HPDE6-E6E7 (cell line): Measurements from ENCODE around the gene NELL1.
"Not testable (repeated sequence)": the region's sequence is repeated elsewhere in the genome, so short reads cannot be mapped to it uniquely, and the experiment has no call there.

Source experiments
- DNase-seq: peaks from one replicate; pipeline ENCODE4 v3.0.0; 2011; ENCODE audit warnings: missing footprints; ENCODE audit errors: extremely low spot score

The NELL1 gene

DNA sequence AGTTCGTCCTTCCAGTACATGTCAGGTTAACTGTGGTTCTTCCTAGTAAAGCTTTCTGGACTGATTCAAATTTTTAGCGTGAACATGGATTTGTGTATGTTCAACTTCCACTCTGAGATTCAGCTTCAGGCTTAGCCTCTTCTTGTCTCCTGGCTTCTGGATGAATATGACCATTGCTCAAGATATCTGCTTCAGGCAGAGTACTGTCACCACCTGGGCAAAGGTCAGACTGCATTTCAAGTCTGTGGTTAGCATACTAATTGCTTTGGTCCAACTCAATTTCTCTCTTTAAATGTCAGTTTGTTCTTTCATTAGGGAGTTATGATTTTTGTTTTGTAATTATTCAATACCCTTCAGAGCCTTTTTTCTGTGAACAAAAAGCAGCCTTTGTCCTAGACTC lies 440.0 kb downstream of the NELL1 start:
- DNase-seq: no peak

DNA sequence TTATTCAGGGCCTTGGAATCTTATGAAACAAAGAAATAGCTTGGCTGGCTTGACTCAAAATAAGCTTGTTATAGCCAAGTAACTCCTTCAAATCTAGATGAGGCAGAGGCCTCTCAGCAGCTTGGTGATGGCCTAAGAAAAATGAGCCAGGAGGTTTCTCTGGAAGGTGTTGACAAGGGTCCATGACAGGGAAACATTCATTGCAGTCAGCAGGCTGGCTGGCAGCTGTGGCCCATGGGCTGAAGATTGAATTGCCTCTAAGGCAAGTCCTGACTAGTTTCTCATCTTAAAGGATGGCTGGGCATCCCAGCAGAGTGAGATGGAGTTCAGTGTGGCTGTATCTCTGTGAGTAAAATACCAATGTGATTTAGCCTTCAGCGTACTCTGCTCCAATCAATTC lies 441.0 kb downstream of the NELL1 start:
- DNase-seq: no peak

DNA sequence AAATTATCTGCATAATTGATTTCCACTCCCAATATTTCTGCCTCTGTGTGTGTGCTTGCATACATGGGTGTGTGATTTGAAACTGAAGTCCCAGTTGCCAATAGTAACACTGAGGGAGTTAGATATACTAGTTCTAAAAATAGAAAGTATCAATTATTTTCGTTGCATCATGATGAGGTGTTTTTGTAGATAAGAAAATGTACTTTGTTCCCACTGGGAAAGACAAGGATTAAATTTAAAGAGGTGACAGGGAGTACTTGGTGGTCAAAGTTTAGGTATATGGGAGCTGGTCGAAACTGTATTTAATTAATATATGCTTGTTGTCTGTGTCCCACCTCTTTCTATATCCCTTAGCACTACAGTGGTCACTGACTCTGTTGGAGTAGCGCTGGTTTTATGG lies 444.5 kb downstream of the NELL1 start:
- DNase-seq: no peak

DNA sequence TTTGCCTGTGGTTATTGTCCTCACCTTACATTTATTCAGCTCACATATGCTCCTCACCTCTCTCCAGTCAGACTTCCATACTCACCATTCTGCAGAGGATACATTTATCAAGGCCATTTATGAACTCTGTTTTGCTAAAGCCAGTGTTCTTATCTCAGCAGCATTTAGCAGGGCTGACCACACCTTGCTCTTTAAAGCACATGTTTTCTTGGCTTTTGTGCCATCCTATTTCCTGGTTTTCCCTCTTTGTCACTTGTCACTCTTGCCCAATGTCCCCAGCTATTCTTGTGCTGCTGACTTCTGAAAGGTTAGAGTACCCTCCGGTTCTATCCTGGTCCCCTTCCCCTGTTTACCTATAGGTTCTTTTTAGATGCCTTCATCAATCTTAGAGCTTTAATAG lies 446.6 kb downstream of the NELL1 start:
- DNase-seq: no peak

DNA sequence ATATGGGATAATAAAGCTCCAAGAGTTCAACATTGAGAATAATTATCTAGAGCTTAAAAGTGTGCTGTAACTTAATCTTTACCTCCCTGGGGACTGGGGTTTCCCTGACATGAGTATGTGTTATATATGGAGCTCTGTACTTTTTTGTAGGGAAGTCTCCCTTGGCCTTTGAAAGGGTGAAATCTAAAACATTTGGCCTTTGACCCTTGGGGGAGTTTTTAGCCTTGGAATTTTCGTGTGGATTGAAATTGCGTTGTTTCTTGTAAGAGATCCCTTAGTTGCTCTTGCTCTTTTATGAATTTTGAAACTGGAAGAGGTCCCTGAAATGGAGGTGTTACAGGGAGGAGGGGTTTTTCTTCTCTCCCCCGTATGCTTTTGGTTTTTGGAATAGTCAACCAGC lies 450.0 kb downstream of the NELL1 start:
- DNase-seq: no peak

DNA sequence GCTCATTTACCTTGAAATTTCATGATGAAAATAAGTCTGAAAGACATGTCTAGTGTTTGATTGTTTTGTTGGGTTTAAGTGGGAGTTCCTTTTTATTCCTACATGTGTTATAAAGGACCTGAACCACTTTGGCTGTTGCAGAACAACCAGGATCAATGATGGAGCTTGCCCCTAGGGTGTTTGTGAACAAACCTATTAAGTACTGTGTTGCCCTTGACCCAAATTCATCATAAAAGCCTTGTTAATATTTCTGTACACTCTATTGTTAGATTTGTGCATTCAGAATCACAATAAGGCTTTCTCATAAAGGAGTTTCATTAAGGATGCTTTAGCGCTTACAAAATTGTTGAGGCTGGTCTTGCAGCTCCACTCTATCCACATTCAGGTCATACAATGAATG lies 452.6 kb downstream of the NELL1 start:
- no peak for DNase-seq

DNA sequence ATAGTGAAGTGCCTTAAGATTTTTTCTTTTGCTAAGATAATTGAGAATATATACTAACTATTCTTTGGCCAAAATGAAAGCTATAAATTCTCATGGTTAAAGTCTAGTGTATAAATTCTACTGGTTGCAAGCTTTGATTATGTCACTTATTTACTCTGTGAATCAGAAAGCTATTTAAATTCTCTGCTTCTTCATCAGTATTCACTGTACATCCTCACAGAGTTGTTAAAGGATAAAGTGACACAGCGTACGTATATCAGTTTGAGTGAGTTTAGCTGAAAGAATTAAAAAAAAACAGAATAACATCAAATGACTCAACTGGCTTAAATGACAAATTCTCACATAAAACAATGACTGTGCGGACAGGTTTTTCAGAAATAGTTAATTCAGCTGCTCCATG lies 453.1 kb downstream of the NELL1 start:
- DNase-seq: no peak

DNA sequence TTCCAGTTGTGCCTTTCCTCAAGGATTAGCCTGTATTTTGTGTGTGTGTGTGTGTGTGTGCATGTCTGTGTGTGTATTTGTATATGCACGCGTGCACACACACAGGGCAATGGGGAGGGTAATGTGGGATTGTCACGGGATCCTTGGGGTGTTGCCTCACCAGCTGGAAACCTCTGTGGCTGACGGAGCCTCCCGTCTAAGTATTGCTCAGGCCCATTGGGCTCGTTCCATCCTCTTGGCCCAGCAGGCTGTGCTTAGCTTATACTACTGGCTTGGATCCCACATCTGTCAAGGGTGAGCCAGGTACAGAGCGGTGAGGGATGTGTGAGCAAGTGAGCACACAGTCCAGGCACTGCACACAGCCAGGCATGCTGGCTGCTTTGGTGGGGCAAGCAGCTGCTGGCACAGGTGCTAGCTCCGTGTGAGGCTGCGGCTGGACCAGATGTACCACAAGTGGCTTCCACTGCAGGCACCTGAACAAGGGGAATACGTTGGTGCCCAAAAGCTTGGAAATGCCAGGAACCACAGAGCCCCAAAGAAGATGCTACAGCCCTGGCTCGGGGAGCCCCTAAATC lies 462.8 kb downstream of the NELL1 start:
- DNase-seq: no peak

DNA sequence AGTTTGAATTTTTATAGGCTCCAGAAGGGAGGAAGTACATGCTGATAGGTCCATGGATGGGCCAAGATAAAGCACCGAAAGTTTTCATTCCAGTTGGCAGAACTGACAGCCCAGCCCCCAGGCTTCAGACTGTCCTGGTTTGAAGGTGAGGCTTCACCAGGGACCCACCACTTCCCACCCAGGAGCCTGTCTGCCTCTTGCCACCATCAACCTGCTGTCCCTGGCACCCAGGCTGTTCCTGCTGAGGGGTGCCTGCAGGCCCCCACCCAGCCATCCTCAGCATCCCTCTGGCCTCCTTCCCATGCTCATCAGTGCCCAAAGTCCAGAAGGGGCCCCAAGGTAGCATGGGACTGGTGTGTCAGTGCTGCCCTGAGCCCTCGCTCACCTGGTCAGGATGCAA lies 463.9 kb downstream of the NELL1 start:
- DNase-seq: no peak

DNA sequence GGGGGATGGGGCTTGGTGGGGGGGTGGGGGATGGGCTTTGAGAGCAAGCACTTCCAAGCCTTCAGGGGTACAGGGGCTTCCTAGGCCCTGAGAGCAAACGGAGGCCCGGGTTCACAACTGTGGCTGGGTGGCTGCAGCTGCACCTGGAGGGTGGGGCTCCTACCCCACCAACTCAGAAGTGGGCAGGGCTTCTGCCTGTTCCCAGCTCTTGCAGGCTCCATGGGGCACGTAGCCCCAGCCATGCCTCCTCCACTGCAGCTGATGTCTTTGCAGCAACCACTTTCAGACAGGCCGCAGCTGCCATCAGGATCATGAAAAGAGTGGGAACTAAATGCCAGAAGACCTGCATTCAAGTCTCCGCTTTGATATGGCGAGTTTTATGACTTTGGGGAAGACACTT lies 464.3 kb downstream of the NELL1 start:
- DNase-seq: no peak

DNA sequence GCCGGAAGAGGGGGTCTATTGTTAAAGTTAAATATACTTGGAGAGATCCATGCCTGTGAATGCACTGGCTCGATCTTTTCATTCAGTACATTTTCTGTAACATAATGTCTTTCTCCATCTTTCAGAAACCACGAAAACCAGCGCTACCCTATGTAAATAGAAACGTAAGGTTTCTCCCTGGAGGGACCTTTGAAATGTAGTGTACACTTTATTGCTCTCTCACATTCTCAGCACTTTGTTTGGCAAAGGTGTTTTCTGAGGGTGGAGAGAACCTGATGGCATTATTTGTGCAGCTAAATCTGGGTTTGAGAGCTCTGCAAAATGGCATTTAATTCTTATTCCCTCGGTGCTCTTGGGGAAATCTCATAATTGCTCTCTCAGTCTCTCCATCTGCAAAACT lies 468.4 kb downstream of the NELL1 start:
- DNase-seq: no peak

DNA sequence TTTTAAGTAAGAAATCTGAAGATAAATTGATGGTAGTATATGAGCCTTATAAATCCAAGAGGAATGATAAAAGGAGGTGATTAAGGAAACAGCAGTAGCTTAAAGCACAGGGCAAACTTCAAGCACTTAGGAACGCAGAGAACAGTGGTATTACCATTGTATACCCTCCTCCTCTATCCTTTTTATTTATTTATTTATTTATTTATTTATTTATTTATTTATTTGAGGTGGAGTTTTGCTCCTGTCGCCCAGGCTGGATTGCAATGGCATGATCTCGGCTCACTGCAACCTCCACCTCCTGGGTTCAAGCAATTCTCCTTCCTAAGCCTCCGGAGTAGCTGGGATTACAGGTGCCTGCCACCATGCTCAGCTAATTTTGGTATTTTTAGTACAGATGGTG lies 472.2 kb downstream of the NELL1 start:
- DNase-seq: not testable (repeated sequence)

DNA sequence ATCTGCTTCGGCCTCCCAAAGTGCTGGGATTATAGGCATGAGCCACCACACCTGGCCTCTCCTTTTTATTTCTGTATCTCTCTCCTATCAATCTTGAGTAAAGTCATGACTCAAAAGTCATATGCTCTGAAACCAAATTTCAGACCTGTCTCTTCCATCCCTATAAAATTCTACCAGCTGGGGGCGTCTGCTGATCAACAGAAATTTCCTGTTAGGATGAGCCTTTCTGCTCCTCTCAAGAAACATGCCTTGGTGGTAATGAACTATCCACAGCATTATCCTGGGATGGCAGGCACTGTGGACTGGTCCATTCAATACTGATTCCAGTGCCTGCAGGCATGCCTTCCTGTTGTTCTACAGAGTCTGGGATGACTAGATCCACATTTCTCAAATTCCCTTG lies 472.6 kb downstream of the NELL1 start:
- peak; percentile 1 for DNase-seq

DNA sequence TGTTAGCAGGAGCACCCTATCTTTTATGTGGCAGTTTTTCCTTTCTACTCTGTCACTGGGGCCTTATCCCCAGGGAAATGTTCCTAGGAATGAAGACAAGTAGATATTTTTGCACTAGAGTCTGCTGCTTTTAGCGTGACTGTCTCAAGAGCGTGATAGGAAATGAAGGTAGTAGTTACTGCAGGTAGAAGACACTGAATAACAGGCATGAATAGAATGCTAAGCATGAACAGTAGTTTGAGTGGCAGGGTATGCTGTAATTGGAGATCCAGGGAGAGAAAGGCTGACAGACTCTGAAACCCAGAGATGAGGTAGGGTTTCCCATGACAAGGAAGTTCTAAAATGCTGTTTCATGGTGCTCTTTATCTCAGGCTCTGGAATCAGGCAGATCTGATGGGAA lies 475.1 kb downstream of the NELL1 start:
- DNase-seq: no peak

DNA sequence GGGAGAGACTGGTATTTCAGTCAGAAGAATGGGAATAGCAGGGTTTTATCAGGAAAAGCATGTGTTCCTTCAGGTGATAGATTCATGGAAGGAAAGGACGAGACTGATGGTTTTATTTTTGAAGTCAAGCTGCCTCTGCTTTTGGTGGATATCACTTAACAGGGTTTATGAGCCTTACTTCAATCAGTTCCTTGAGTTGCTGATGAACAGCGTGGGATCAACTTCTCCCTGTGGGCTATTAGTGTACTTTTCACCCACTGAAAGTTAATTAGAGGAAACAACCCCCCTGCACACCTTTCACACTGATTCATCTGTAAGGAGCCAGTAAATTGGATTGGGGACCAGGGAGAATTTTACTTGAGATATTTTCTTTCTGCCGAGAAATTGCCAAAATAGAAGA lies 479.0 kb downstream of the NELL1 start:
- no peak for DNase-seq

DNA sequence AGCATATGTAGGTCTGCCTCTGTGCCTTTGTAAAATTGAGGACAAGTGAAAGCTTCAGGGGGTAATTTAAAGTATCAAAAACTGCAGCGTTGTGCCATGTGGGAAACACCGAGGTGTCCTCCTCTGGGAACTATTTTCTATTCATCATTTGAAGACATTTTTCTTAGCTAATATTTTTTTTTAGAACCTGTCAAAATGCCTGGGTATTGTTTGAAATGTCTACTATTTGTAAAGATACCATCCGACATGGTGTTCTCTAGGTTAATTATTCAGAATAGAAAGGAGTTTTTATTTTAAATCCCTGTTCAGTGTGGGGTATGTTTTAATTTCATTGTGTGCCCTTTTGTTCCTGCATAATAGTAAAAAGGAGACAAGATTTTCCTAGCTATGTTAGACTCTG lies 490.8 kb downstream of the NELL1 start:
- DNase-seq: no peak

DNA sequence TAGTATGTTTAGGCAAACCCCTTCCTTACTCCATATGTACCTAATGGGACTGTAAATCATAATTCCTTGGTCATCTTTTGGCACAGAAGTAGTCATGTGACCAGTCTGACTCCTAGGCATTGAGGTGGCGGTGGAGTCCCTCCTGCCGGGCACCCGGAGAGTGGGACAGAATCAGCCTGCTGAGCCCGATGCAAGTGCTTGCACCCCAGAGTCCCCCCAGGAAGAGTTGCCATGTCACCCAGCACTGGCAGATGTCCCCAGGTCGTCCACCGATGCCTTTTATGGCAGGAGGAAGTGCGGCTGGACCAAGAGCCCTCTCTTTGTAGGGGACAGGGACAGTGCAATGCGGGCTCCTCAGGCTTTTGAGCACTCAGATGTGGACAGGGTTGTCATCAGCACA lies 500.3 kb downstream of the NELL1 start:
- DNase-seq: no peak

DNA sequence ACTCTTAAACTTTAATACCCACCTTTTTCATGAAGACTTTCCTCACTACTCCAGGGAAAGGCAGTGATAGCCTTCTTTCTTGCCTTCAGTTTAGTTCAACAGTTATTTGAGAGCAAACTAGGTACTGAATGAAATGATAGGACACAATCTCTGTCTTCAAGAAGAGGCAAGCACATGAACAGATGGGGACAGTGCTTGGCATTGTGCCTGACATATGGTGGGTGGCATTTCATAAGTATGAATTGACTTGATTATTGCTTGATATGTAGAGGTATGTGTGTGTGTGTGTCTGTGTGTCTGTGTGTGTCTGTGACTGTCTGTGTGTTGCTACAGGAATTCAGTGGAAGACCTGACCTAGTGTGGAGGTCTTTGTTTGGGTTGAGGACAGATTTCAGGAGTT lies 504.1 kb downstream of the NELL1 start:
- DNase-seq: no peak

DNA sequence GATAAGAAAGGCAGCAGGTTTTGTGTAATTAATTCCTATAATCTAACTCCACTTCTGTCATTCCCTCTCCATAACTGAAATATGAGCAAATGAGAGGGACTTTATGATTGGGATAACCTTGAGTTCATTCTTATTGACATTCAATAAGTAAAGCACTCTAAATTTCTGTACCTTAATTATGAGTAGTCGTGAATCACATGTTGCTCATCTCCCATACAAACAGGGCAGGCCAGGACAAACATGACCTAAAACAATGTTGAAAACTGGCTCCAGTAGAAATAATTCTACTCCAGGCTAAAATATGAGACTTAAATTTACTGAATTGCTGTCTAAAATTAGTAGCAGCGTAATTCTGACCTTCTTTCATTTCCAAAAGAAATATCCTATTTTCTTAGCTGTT lies 505.4 kb downstream of the NELL1 start:
- DNase-seq: peak; percentile 10

DNA sequence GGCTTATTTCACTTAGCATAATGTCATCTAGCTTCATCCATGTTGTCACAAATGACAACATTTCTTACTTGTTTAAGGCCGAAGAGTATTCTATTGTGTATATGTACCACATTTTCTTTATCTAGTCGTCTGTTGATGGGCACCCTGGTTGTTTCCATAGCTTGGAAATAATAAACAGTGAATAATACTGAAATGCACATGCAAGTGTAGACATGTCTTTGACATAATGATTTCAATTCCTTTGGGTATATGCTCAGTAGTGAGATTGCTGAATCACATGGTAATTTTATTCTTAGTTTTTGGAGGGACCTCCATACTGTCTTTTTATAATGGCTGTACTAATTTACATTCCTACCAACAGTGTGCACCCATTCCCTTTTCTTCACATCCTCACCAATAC lies 508.0 kb downstream of the NELL1 start:
- DNase-seq: peak; percentile 6

DNA sequence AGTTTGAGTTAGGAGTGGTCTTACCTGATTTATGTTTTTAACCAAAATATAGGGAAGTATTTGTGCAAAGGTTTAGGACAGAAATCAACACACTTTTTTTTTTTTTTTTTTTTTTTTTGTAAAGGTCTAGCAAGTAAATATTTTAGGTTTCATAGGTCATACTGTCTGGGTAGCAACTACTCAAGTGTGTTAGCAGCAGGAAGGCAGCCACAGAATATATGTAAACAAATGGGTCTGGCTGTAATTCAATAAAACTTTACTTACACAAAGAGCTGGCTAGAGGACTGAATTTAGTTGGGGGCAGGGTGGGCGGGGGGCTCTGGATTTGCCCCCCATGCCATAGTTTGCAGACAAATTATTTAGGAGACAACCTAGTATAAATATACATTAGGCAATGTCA lies 510.4 kb downstream of the NELL1 start:
- DNase-seq: no peak

DNA sequence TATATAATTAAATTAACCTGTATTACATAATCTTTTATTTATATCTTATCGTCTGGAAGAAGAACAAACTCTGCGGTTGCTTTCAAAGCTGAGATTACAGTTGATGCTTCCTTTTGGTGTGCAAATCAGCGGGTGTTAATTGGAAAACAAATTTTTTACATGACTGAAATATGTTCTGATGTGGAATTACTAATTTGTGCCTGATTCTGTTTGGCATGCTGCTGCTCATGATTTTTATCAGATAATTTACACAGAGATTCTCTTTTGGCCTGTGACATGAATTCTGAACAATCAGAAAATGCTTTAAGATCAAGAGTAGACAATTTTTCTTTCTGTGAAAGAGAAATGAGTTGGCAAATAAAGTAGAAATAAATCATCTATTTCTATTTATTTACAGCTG lies 510.8 kb downstream of the NELL1 start:
- DNase-seq: no peak

DNA sequence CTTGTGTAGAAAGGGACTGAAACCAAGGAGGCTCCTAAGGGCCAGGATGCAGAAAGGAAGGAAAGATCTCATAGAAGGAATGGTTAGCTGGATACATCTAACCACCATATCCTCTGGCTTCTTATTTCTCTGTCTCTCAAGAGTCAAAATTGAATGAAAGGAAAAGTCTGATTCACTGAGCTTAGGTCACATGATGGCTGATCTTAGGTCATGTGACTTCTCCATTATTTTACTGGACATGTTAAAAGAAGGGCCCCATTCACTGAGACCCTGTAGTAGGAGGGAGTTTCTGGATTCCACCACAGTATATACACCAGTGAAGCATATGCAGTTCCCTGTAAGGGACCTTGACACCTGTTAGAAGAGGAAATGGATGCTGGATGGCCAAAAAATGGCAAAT lies 516.6 kb downstream of the NELL1 start:
- DNase-seq: no peak

DNA sequence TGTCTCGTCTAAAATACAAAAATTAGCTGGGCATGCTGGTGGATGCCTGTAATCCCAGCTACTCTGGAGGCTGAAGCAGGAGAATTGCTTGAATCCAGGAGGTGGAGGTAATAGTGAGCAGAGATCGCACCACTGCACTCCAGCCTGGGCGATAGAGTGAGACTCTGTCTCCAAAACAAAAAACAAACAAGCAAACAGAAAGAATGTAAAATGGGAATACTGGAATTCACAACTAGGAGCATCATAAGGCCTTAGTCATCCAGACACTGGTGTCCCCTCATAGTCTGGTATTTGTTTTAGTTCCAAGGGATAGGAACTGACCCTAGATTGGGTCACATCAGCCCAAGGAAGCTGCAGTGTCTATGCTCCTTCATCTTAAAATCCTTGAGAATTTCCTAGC lies 520.8 kb downstream of the NELL1 start:
- no peak for DNase-seq

DNA sequence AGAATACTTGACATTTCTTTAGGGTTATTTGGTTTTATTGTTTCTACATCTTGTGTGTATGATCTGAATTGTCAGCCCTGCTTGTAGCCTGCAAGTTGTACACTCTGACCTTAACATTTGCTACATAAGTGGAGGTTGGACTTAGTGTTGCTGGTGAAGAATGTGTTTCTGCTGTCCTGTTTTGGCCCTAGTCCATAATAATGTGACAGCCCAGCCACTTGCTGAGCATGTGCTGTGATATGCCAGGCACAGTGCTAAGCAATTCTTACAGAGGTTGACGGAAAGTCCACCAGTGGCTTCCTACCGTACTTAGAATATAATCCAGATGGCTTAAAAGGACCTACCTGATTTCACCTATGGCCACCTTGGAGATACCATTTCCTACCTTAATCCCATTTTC lies 526.6 kb downstream of the NELL1 start:
- DNase-seq: no peak
